K562 (cell line): ENCODE results near the gene KRT38. TPM values are rescaled to one million over a fixed set of nuclear protein-coding genes. Genes with fewer than 3 reads are reported as not detected.

Source experiments
- ATAC-seq: fragments of 200-7000 bp; cut with Tn5 transposase; 3 replicates; pipeline ENCODE4 v1.9.1; 2020; ENCODE audit warnings: moderate library complexity
- BruUV-seq: library from RNA; stranded (reverse); fragments of 400-500 nt; replicated peaks from 2 replicates; lab custom pipeline; 2021; lab: Mats Ljungman, UMichigan
- CTCF ChIA-PET: fragments of 300-600 bp; formaldehyde crosslinking; extraction: SDS; loops from one replicate; lab custom pipeline; 2021; ENCODE audit warnings: low intra/inter-chr PET ratio; lab: Yijun Ruan, JAX
- POLR2A ChIA-PET: fragments of 300-600, 350-650 bp; sonication (Branson Sonifier 250); formaldehyde crosslinking; extraction: SDS; loops from one replicate; lab custom pipeline; 2021; ENCODE audit warnings: antibody characterized with exemption, inconsistent platforms; lab: Yijun Ruan, JAX
- DNase-seq, 4 experiments: peaks; one replicate each; pipeline versions ENCODE4 v3.0.0 to v3.0.0-alpha.2; 2011 to 2018; ENCODE audit warnings: low spot score in 3 of 4, mixed read lengths in 3 of 4; ENCODE audit errors: extremely low read depth in 1 of 4
- FAIRE-seq: peaks from 2 replicates; lab custom pipeline; 2011; peaks lifted over from hg19 to GRCh38; lab: Jason Lieb, UNC
- H2AFZ ChIP-seq: 2 replicates; pipeline ENCODE4 v1.6.0; 2011; ENCODE audit warnings: low read depth, low read length, control low read depth, inconsistent platforms
- H3K27ac ChIP-seq: fragments of 200-600 bp; 3 replicates; pipeline ENCODE4 v1.8.0; 2011; ENCODE audit warnings: low read depth, mild to moderate bottlenecking, control low read depth, inconsistent platforms, low read length, moderate library complexity, mixed read lengths; ENCODE audit errors: extremely low read depth
- H3K27me3 ChIP-seq, 2 experiments: fragments of 300-600 bp in 1 of 2; 2 replicates in 1 of 2; 3 replicates in 1 of 2; pipeline versions ENCODE4 v1.6.0 to v1.8.0; 2011; ENCODE audit warnings: inconsistent platforms in 2 of 2, low read length in 2 of 2, mild to moderate bottlenecking in 1 of 2, mixed read lengths in 1 of 2, moderate library complexity in 1 of 2; ENCODE audit not compliant: control insufficient read depth in 2 of 2, insufficient read depth in 2 of 2
- H3K36me3 ChIP-seq: fragments of 300-600 bp; 3 replicates; pipeline ENCODE4 v1.8.0; 2011; ENCODE audit warnings: mild to moderate bottlenecking, low read length, inconsistent platforms; ENCODE audit not compliant: control insufficient read depth, insufficient read depth
- H3K4me1 ChIP-seq, 2 experiments: fragments of 200-600 bp in 1 of 2; replicated peaks in 1 of 2; 2 replicates in 1 of 2; 3 replicates in 1 of 2; pipeline versions ENCODE4 v1.5.1 to v1.8.0; 2011; ENCODE audit warnings: inconsistent platforms in 2 of 2, low read length in 2 of 2, mild to moderate bottlenecking in 1 of 2, mixed read lengths in 1 of 2, moderate library complexity in 1 of 2; ENCODE audit not compliant: control insufficient read depth in 2 of 2, insufficient read depth in 2 of 2
- H3K4me2 ChIP-seq: 2 replicates; pipeline ENCODE4 v1.6.1; 2011; ENCODE audit warnings: low read length, control low read depth, inconsistent platforms, mixed read lengths; ENCODE audit not compliant: insufficient read depth
- H3K4me3 ChIP-seq: fragments of 200-600 bp; sonication (generic), shearing (Covaris generic); 2 replicates; pipeline ENCODE4 v1.5.1; 2016; ENCODE audit warnings: control low read depth, inconsistent platforms
- H3K79me2 ChIP-seq: fragments of 200-600 bp; 3 replicates; pipeline ENCODE4 v1.8.0; 2011; ENCODE audit warnings: low read length, inconsistent platforms; ENCODE audit not compliant: control insufficient read depth, insufficient read depth
- H3K9ac ChIP-seq, 2 experiments: 2 replicates each; pipeline versions ENCODE4 v1.6.0 to v1.6.1; 2011; ENCODE audit warnings: low read depth in 2 of 2, low read length in 2 of 2, control low read depth in 1 of 2, inconsistent platforms in 1 of 2, mild to moderate bottlenecking in 1 of 2, mixed read lengths in 1 of 2; ENCODE audit not compliant: insufficient read depth in 1 of 2
- H3K9me1 ChIP-seq: one replicate; pipeline ENCODE4 v1.6.0; 2011; ENCODE audit warnings: inconsistent platforms, mild to moderate bottlenecking, low read length, moderate library complexity; ENCODE audit not compliant: control insufficient read depth, insufficient read depth
- H3K9me3 ChIP-seq: replicated peaks from 2 replicates; pipeline ENCODE4 v1.5.1; 2011; ENCODE audit warnings: low read depth, low read length, inconsistent platforms; ENCODE audit not compliant: control insufficient read depth, insufficient read depth
- H4K20me1 ChIP-seq: replicated peaks from 2 replicates; pipeline ENCODE4 v1.6.1; 2011; ENCODE audit warnings: low read length, inconsistent platforms, mixed read lengths; ENCODE audit not compliant: control insufficient read depth, insufficient read depth
- ARHGAP35 ChIP-seq: fragments of 450-650 bp; IDR thresholded peaks from 2 replicates; pipeline ENCODE4 v1.6.1; 2018; ENCODE audit not compliant: partially characterized antibody
- CBFA2T2 ChIP-seq: fragments of 450-650 bp; conservative IDR thresholded peaks from 2 replicates; pipeline ENCODE4 v1.6.1; 2017; ENCODE audit warnings: mild to moderate bottlenecking
- CEBPB ChIP-seq: fragments of 450-650 bp; IDR thresholded peaks from 2 replicates; pipeline ENCODE4 v1.6.1; 2016; ENCODE audit warnings: missing genetic modification characterization, missing compliant biosample characterization
- CEBPG ChIP-seq, 3 experiments: fragments of 200-800 bp in 1 of 3; sonication (Bioruptor generic) in 1 of 3; sonication (generic) in 1 of 3; formaldehyde crosslinking in 1 of 3; IDR thresholded peaks in 2 of 3; conservative IDR thresholded peaks in 1 of 3; 2 replicates each; pipeline versions ENCODE4 v1.6.1 to v1.8.0; 2016 to 2022; ENCODE audit warnings: missing compliant biosample characterization in 2 of 3, missing genetic modification characterization in 2 of 3, mild to moderate bottlenecking in 1 of 3, missing genetic modification reagents in 1 of 3
- CEBPZ ChIP-seq: fragments of 150-350 bp; IDR thresholded peaks from 2 replicates; pipeline ENCODE4 v1.6.1; 2014; ENCODE audit warnings: low read depth, mild to moderate bottlenecking, low read length, borderline replicate concordance
- FIP1L1 ChIP-seq: fragments of 200-400 bp; formaldehyde crosslinking; IDR thresholded peaks from 2 replicates; pipeline ENCODE4 v1.6.1; 2018; ENCODE audit warnings: mild to moderate bottlenecking, low read depth, low read length; ENCODE audit not compliant: poor library complexity, severe bottlenecking
- NCOA2 ChIP-seq, 2 experiments: fragments of 450-650 bp; IDR thresholded peaks; 2 replicates each; pipeline ENCODE4 v1.6.1; 2018; ENCODE audit warnings: mild to moderate bottlenecking in 2 of 2, moderate library complexity in 1 of 2; ENCODE audit not compliant: partially characterized antibody in 2 of 2
- NFRKB ChIP-seq: fragments of 450-650 bp; IDR thresholded peaks from 2 replicates; pipeline ENCODE4 v1.6.1; 2016; ENCODE audit warnings: low read depth
- WGBS: fragments of 100-300 bp; shearing (Covaris generic); methylation state at CpG from one replicate; pipeline ENCODE4 v1.1.6; 2016; ENCODE audit warnings: low coverage, mixed read lengths; ENCODE audit not compliant: insufficient coverage; ENCODE audit errors: missing lambda C conversion rate; 5-methylcytosine and 5-hydroxymethylcytosine counted together
- in situ Hi-C: fragments of 300-500 bp; cut with MboI; formaldehyde crosslinking; loops from 4 replicates; pipeline ENCODE4 v1.15.0; 2018; ENCODE audit warnings: inconsistent platforms, mixed read lengths
- intact Hi-C: fragments of 100-400 bp; cut with micrococcal nuclease; formaldehyde crosslinking; loops from 2 replicates; pipeline ENCODE4 v1.14.2; 2022
- polyA plus RNA-seq, 8 experiments: library from polyadenylated mRNA; depleted of rRNA in 4 of 8; stranded (reverse) in 5 of 8; unstranded in 3 of 8; fragments of >200 nt; fragmentation: Nextera tagmentation in 2 of 8; fragmentation: Illumina TruSeq in 1 of 8; extraction: Ambion mirVana in 2 of 8; extraction: Trizol in 1 of 8; gene quantifications; 2 replicates each; pipeline versions ENCODE4 v1.2.1 to v1.2.3, GENCODE V29; 2011 to 2014; ENCODE audit warnings: inconsistent platforms in 1 of 8, missing spikeins in 1 of 8
- total RNA-seq, 7 experiments: library from RNA; depleted of rRNA in 6 of 7; stranded (reverse); fragments of >200 nt in 6 of 7; fragmentation: Illumina TruSeq in 2 of 7; extraction: Trizol in 2 of 7; gene quantifications; 2 replicates each; pipeline versions ENCODE4 v1.2.1 to v1.2.3, GENCODE V29; 2011 to 2021; ENCODE audit warnings: low replicate concordance in 1 of 7

The KRT38 gene
- total and polyA plus RNA-seq, 9 of the 15 experiments (the other 6 are each of a cell fraction or from before 2014, with no cell fraction given): not detected

- intact Hi-C loops (no loop called here), in situ Hi-C loops (no loop called here)
- H2AFZ ChIP-seq: no peak overlapping the region
- no peak for TF ChIP-seq CEBPG (CRISPR knock-in tag; IDR thresholded peaks at IDR 0.05)
- TF ChIP-seq CEBPG (tag; conservative IDR thresholded peaks at IDR 0.05 in 1 of 2, IDR thresholded peaks at IDR 0.05 in 1 of 2): 0 out of 4 replicates have a peak, but pooled peaks of 1 of the 2 experiments have one; percentile 20
- TF ChIP-seq CBFA2T2: peak; percentile 35
- TF ChIP-seq ARHGAP35: no peak
- no peak for TF ChIP-seq NCOA2 (IDR thresholded peaks at IDR 0.05; ENCODE audit: partially characterized antibody in 2 of 2)
- no peak for TF ChIP-seq NFRKB
- no peak for TF ChIP-seq CEBPZ
- peak; percentile 39; the same call in 1 of the 2 replicates for TF ChIP-seq CEBPB (tag)
- no peak for TF ChIP-seq FIP1L1
- no peak overlapping the region for H3K27ac ChIP-seq
- H3K4me2 ChIP-seq: no peak overlapping the region
- BruUV-seq: no TSS peak
- POLR2A ChIA-PET: interaction anchor here (1.8 kb wide), 1 partner anchor 10 kb away, joined by 8 read pairs; no protein-coding TSS in a partner anchor
- peaks cover 11 to 51% of the 10 kb centered on the region in 2 experiments; a peak in 3 of 5 replicates for H3K27me3 ChIP-seq
- H3K4me3 ChIP-seq: no peak overlapping the region
- no peak for FAIRE-seq
- H3K9me1 ChIP-seq: no peaks in the 10 kb centered on the region
- no peaks in the 10 kb centered on the region for H3K79me2 ChIP-seq
- H3K36me3 ChIP-seq: no peaks in the 10 kb centered on the region
- H4K20me1 ChIP-seq: no peaks in the 10 kb centered on the region; the same call in 1 of the 2 replicates
- ATAC-seq: no peak
- CTCF ChIA-PET: no interaction called here
- WGBS: 3% methylated on average over 10 of the region's 10 CpGs
- H3K9ac ChIP-seq: no peak overlapping the region
- no peak for DNase-seq
- H3K4me1 ChIP-seq: no peaks in the 10 kb centered on the region
- H3K9me3 ChIP-seq: no peaks in the 10 kb centered on the region
These were observed 33.6 kb downstream of the KRT38 start for GRCh38 chr17:41407226-41407625.
